HUES64 (cell line): ENCODE results near the gene CHRNB1. TPM values are rescaled to one million over a fixed set of nuclear protein-coding genes. Genes with fewer than 3 reads are reported as not detected.
A peak's percentile ranks its signal among the peaks of the same experiment; 100 is the strongest.

Experiments used
- H3K27ac ChIP-seq: 2 replicates; pipeline ENCODE4 v1.7.0; 2013; ENCODE audit warnings: low read depth, low read length, inconsistent platforms
- H3K27me3 ChIP-seq: 2 replicates; pipeline ENCODE4 v1.6.1; 2013; ENCODE audit warnings: mild to moderate bottlenecking, low read length; ENCODE audit not compliant: insufficient read depth
- H3K36me3 ChIP-seq: 2 replicates; pipeline ENCODE4 v1.6.1; 2013; ENCODE audit warnings: mild to moderate bottlenecking, low read length; ENCODE audit not compliant: insufficient read depth
- H3K4me1 ChIP-seq: 2 replicates; pipeline ENCODE4 v1.6.1; 2013; ENCODE audit warnings: mild to moderate bottlenecking, low read length, moderate library complexity; ENCODE audit not compliant: insufficient read depth
- H3K4me3 ChIP-seq: 2 replicates; pipeline ENCODE4 v1.5.1; 2013; ENCODE audit warnings: mild to moderate bottlenecking, low read length, moderate library complexity
- H3K9ac ChIP-seq: 2 replicates; pipeline ENCODE4 v1.6.1; 2013; ENCODE audit warnings: mild to moderate bottlenecking, low read depth, low read length
- H3K9me3 ChIP-seq: 2 replicates; pipeline ENCODE4 v1.6.1; 2013; ENCODE audit warnings: low read depth, low read length; ENCODE audit not compliant: insufficient read depth
- WGBS: fragments of 150-250, 120-280 bp; methylation state at CpG from one replicate; pipeline ENCODE4 v1.1.7; 2013; ENCODE audit warnings: missing lambda C conversion rate; 5-methylcytosine and 5-hydroxymethylcytosine counted together
- polyA plus RNA-seq, 2 experiments: library from polyadenylated mRNA; stranded (reverse); fragments of 50-300 nt; gene quantifications; one replicate each; pipeline ENCODE4 v1.2.3, GENCODE V29; 2013

The CHRNB1 gene, protein sequence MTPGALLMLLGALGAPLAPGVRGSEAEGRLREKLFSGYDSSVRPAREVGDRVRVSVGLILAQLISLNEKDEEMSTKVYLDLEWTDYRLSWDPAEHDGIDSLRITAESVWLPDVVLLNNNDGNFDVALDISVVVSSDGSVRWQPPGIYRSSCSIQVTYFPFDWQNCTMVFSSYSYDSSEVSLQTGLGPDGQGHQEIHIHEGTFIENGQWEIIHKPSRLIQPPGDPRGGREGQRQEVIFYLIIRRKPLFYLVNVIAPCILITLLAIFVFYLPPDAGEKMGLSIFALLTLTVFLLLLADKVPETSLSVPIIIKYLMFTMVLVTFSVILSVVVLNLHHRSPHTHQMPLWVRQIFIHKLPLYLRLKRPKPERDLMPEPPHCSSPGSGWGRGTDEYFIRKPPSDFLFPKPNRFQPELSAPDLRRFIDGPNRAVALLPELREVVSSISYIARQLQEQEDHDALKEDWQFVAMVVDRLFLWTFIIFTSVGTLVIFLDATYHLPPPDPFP
- 6.6 TPM for polyA plus RNA-seq (2013, experiment 1 of 2)
- polyA plus RNA-seq (2013, experiment 2 of 2), result 9.4 TPM

DNA sequence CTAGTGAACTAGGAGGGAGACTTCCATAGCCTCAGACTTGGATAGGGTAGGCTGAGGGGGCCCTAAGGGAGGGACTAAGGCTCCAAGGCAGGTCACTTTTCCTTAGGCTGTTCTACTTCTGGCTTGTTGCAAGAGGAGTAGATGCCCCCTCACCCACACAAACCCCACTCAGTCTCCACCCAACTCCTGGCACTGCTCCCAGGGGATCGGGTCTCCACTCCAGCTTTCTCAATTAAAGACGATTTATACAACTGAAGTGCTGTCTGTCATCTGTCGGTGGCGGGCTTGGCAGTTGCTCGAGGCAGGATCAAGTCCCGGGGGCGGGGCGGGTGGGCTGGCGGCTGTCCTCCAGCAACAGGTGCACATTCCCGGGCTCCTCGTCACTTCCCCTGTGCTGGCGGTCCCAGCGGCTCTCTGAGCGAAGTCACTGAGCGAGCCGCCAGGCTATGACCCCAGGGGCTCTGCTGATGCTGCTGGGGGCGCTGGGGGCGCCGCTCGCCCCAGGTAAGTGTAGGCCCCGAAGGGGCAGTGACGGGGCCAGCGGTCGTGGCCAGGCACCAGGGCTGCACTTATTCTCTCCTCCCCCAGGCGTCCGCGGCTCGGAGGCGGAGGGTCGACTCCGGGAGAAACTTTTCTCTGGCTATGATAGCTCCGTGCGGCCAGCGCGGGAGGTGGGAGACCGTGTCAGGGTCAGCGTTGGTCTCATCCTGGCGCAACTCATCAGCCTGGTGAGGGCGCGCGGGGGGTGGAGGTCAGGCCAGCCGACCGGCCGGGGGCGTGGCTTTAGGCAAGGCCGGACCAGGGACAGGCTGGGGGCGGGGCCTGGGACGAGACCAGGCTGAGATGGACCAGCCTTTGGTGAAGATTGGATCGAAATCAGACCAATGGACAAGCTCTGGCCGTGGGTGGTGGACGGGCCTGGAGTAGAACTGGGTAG, at the start of gene CHRNB1:
TSS of gene CHRNB1 (plus strand) at position 380 of the 937 bp plus-strand sequence. CDS start at position 447, 67 bp downstream.
- Histone ChIP-seq H3K4me3 (peak within 1 kb of the TSS; percentile 68), H3K36me3 (no peaks in the 10 kb centered on the region), H3K9me3 (no peaks in the 10 kb centered on the region), H3K4me1 (peaks cover 19% of the 10 kb centered on the region), H3K27me3 (peaks cover 5% of the 10 kb centered on the region; the same call in 1 of the 2 replicates), H3K27ac (peak within 1 kb of the TSS; percentile 81; the same call in 1 of the 2 replicates), H3K9ac (peak within 1 kb of the TSS; percentile 62)
- WGBS, result 2% methylated on average over 51 of the region's 51 CpGs

DNA sequence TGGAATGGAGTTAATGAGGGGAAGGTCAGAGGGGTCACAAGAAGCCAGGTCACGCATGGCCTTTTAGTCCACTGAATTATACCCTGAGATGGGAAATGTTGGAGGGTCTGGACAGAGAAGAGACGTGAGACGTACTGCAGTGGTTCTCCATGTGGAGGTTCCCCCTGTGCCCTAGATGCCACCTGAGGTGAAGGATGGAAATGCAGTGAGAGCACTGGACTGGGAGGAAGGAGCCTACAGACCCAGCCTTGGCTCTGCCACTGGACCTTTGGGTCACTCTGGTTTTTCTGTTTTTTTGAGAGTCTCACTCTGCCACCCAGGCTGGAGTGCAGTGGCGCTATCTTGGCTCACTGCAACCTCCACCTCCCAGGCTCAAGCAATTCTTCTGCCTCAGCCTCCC, 48.7 kb upstream of the CHRNB1 start:
- H3K4me1 ChIP-seq, result no peaks in the 10 kb centered on the region
- WGBS, result 92% methylated on average over 4 of the region's 4 CpGs
- no peak overlapping the region for H3K9ac ChIP-seq
- no peak overlapping the region for H3K4me3 ChIP-seq
- no peak overlapping the region for H3K27ac ChIP-seq
- peaks cover 15% of the 10 kb centered on the region for H3K36me3 ChIP-seq
- no peaks in the 10 kb centered on the region for H3K27me3 ChIP-seq
- H3K9me3 ChIP-seq, result no peaks in the 10 kb centered on the region

DNA sequence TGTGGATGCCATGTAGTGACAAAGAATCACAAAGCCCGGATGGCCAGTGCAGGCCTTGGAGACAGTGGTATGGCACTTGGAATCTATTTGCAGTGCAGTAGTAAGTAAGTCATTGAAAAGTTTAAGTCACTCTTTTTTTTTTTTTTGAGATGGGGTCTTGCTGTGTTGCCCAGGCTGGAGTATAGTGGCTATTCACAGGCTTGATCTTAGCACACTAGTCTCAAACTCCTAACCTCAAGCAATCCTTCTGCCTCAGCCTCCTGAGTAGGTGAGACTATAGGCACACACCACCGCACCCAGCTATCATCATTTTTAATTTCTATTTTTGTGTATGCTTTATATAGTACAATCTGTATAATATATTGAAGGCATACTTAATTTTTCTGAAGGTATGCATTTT, 46.2 kb upstream of the CHRNB1 start:
- Histone ChIP-seq H3K27me3 (no peaks in the 10 kb centered on the region), H3K4me1 (peaks cover 7% of the 10 kb centered on the region; the same call in 1 of the 2 replicates), H3K9ac (no peak overlapping the region), H3K36me3 (0 out of 2 replicates have a peak, but pooled peaks cover 2% of the 10 kb centered on the region), H3K9me3 (no peaks in the 10 kb centered on the region), H3K27ac (no peak overlapping the region), H3K4me3 (no peak overlapping the region)
- WGBS, result 91% methylated on average over 1 of the region's 2 CpGs

DNA sequence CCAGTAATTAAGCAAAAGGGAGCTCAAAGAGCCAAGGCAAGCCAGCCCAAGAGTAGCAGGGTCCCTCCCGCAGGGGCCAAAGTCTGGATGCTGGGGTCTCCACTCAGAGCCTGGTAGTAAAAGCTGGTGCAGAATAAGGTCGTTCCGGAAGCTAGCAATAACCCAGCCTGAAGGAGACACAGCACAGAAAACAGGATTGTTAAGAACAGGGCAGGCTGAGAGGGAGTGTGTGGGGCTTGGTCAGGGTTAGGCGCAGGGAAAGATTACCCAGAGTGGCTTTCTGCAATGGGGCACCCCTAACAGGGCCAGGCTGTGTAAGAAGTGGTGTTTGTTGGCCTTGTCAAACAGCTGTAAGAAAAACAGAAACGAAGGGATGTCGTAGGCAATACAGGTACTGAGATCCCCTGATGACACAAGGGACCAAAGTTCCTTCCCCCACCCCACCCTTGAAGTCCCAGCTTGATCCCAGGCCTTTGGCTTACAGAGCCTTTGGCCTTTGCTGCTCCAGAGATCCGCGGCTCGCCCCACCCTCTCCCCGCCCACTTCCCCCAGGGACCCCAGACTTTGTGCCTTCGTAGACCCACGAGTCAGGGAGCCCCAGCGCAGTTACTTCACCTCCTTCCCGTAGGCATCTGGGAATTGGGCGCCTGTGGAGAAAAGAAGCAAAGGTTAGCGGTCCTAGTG, 41.7 kb upstream of the CHRNB1 start:
- Histone ChIP-seq H3K4me1 (peaks cover 11% of the 10 kb centered on the region), H3K27me3 (no peaks in the 10 kb centered on the region), H3K9me3 (no peaks in the 10 kb centered on the region), H3K4me3 (peak overlapping the region; percentile 97), H3K36me3 (0 out of 2 replicates have a peak, but pooled peaks cover 2% of the 10 kb centered on the region), H3K9ac (peak overlapping the region; percentile 85), H3K27ac (peak overlapping the region; percentile 96)
- 21% methylated on average over 16 of the region's 16 CpGs for whole genome bisulfite sequencing

DNA sequence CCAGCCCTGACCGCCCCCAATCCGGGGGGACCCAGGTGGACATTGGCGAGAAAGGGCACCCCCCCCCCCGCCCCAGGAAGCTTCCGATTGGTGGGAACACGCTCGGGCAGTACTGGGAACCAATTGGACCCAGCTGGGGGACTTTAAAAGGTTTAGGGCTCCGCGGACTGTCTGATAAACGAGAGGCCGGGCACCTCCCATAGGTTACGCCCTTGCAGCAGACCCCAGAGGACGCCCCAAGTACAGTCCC, 41.2 kb upstream of the CHRNB1 start:
- peak overlapping the region; percentile 96 for H3K27ac ChIP-seq
- peak overlapping the region; percentile 97 for H3K4me3 ChIP-seq
- H3K4me1 ChIP-seq, result peaks cover 11% of the 10 kb centered on the region
- WGBS, result under 1% methylated on average over 13 of the region's 13 CpGs
- no peaks in the 10 kb centered on the region for H3K9me3 ChIP-seq
- peaks cover 4% of the 10 kb centered on the region; the same call in 1 of the 2 replicates for H3K36me3 ChIP-seq
- H3K9ac ChIP-seq, result peak overlapping the region; percentile 85
- H3K27me3 ChIP-seq, result no peaks in the 10 kb centered on the region

DNA sequence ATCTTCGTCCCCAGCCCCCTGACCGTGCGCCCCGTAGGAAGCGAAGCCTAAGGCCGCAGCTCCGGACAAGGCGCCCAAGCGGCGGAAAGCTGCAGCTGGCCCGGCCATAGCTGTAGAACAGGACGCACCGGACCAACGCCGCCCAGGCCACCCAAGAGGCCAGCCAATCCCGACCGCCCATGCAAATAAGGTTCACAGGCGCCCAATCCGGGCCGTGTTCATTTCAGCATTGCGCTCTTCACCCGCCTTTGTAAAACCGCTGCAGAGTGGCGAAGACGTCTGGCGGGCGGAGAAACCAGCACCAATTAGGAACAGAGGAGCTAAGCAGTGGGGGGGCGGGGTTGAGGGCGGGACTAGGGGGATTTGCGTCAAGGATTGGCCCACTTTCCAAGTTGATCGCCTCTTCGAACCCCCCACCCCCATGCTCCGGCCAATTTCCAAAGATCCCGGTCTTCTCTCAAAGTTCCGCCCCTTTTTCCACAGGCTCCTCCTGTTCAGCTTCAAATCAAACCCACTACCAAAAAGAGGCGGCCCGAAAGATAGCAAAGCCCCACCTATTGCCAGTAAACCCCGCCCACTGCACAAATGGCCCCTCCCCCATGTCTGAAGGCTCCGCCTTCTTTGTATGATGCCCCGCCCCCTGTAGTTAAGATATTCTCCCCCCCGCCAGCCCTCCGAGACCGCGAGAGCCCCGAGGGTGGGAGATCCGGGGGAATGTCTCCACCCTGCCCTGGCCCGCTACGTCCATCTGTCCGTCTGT, 40.7 kb upstream of the CHRNB1 start, which contains the start of gene TMEM256:
TSS of gene TMEM256 (minus strand) at position 121 of the 760 bp plus-strand sequence. CDS start at position 108, 13 bp downstream.
- peak within 1 kb of the TSS; percentile 85 for H3K9ac ChIP-seq
- peak within 1 kb of the TSS; percentile 97 for H3K4me3 ChIP-seq
- no peaks in the 10 kb centered on the region for H3K27me3 ChIP-seq
- under 1% methylated on average over 49 of the region's 49 CpGs for WGBS
- H3K9me3 ChIP-seq, result no peaks in the 10 kb centered on the region
- peak within 1 kb of the TSS; percentile 96 for H3K27ac ChIP-seq
- H3K36me3 ChIP-seq, result peaks cover 9% of the 10 kb centered on the region
- peaks cover 11% of the 10 kb centered on the region for H3K4me1 ChIP-seq

DNA sequence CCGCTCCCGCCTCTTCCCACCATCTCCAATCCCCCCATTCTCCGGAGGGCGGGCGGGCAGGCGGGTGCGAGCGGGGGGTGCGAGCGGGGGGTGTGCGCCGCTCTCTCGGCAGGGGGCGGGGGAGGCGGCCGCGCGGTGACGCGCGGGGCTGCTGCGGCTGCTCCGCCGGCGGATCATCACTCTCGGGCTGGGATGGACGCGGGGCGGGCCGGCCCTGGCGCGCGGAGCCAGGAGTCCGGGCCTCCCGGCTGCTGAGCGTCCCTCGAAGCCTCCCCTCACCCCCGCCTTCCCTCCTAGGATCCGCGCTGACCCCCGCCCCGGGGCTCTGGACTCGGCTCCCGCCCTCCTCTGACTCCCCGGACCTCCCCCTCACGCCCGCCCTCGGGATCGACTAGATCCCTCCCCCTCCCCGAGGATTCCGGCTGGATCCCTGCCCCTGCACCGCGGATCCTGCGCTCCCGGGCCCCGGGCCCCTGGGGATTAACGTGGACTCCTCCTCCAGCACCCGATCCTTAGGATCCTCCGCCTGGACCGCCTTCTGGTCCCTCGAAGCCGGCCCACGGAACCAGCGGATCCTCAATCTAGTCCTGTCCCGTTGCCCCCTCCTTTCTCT, 40.0 kb upstream of the CHRNB1 start:
- Histone ChIP-seq H3K36me3 (peaks cover 16% of the 10 kb centered on the region), H3K27ac (peak overlapping the region; percentile 77; the same call in 1 of the 2 replicates), H3K4me3 (peak overlapping the region; percentile 97), H3K9me3 (no peaks in the 10 kb centered on the region), H3K27me3 (no peaks in the 10 kb centered on the region), H3K9ac (peak overlapping the region; percentile 72), H3K4me1 (peaks cover 11% of the 10 kb centered on the region)
- WGBS, result under 1% methylated on average over 65 of the region's 65 CpGs

DNA sequence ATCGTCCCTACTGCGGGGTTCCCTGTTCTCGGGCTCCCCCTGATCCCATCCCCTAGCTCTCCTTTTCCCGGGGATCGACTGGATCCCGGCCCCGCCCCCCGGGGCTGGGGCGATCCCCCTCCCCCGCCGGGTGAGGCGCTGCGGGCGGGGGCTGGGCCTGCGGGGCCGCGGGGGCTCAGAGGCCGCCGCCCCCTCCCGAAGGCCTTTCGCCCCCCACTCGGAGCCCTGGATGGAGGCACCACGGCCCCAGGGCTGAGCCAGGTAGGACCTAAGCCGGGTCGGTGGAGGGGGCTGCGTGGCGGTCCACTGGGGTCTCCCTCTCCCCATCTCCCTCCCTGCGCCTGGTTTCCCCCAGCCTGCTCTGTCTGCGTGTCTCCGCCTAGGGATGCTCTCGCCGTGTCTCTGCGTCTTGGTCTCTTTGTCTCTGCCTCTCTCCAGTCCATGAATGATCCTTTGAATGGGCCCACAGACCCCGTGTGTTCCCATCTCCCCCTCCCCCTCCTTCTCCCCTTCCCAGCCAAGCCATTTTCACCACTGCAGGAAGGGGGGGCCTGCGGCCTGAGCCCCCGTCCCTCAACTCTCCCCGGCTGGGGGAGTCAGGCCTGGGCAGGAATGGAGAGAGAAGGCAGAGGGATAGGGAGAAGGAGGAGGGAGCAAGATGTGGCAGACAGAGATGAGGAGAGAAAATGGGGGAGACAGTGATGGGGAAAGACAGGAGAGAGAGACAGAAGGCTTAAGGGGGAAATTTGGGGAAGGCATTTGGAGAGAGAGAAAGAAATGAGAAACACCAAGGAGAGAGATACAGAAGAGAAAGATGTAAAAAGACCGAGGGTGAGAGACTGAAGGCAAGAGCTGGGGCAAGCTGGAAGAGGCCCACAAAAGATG, 39.3 kb upstream of the CHRNB1 start:
- Histone ChIP-seq H3K36me3 (peaks cover 23% of the 10 kb centered on the region), H3K9ac (peak overlapping the region; percentile 72), H3K27me3 (no peaks in the 10 kb centered on the region), H3K9me3 (no peaks in the 10 kb centered on the region), H3K4me3 (peak overlapping the region; percentile 97), H3K27ac (peak overlapping the region; percentile 77; the same call in 1 of the 2 replicates), H3K4me1 (peaks cover 11% of the 10 kb centered on the region)
- under 1% methylated on average over 38 of the region's 38 CpGs for whole genome bisulfite sequencing

DNA sequence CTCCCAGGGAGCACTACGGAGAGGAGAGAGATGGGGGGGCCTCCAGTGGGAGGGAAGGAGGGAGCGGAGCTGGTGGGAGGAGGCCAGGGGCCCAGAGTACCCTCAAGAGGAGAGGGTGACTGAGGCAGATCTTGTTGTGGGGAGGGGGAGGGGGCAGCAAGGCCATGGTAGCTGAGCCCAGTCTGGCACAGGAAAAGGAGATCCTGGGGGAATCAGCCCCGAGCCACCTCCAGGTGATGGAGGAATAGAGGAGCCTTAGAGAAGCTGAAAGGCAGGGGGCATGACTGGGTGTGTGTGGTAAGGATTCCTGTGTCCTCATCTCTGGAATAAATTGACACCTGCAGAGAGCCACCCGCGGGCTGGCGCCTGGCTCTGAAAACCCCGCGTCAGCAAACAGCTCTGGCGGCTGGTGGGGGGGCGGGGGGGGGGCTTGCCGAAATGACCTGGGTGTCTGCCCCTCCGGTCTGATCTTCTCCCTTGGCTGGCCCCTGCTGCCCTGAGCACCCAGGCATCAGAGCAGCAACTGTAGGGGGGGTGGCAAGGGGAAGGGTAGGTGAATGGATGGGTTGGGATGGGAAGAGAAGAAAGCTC, 38.5 kb upstream of the CHRNB1 start:
- H3K27ac ChIP-seq, result no peak overlapping the region

More for the DNA sequence above, 38.5 kb upstream of the CHRNB1 start:
- H3K36me3 ChIP-seq, result peaks cover 26% of the 10 kb centered on the region
- 19% methylated on average over 10 of the region's 12 CpGs for WGBS
- H3K27me3 ChIP-seq, result no peaks in the 10 kb centered on the region
- H3K9ac ChIP-seq, result no peak overlapping the region
- peaks cover 11% of the 10 kb centered on the region for H3K4me1 ChIP-seq
- no peaks in the 10 kb centered on the region for H3K9me3 ChIP-seq
- peak overlapping the region; percentile 97 for H3K4me3 ChIP-seq
